LNCAP (cell line): ENCODE measurements around the gene POLR3E.

Source experiments
- TF ChIP-seq, protein P1 (sequence below): fragments of 450-650 bp; IDR thresholded peaks from 2 replicates; pipeline ENCODE4 v1.5.1; 2017; ENCODE audit warnings: mild to moderate bottlenecking

Gene POLR3E

DNA sequence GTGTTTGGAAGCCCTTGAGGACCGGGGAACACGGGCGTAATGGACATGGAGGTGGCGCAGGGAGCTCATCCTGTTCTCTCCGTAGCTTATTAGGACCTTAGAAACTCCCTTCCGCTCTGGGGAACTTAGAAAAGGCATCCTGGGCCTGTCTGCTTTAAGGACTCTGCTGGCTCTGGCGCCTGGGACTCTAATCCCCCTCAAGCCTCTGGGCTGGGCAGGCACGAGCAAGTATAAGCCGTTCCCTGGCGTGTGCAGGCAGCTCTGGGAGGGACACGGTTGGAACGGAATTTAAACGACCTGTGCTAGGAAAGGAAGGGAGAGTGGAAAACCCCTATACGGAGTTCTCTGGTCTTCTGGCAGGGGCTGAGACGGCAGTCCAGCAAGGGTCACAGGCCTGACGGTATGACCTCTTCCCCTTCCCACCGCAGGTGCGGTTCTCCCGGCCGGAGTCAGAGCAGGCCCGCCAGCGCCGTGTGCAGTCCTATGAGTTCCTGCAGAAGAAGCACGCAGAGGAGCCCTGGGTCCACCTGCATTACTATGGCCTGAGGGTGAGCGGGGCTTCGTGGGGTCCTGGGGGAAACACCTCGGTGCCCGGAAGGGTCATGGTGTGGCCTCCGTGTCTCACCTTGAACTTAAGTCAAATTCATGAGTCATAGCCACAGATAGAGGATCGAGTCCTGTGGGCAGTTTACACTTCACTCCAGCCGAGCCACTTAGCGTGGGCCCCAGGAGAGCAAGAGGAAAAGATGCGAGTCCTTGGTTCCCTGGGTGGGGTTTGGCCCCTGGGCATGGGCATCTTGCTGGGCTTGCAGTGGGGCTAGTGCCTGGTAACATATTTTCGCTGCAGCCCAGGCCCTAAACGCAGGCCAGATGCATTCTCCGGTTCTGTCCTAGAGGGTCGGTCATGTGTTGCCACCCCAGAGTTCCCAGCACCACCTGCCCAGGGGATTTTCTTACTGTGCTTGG is 17.7 kb downstream of the POLR3E start:
- TF ChIP-seq, protein P1, sequence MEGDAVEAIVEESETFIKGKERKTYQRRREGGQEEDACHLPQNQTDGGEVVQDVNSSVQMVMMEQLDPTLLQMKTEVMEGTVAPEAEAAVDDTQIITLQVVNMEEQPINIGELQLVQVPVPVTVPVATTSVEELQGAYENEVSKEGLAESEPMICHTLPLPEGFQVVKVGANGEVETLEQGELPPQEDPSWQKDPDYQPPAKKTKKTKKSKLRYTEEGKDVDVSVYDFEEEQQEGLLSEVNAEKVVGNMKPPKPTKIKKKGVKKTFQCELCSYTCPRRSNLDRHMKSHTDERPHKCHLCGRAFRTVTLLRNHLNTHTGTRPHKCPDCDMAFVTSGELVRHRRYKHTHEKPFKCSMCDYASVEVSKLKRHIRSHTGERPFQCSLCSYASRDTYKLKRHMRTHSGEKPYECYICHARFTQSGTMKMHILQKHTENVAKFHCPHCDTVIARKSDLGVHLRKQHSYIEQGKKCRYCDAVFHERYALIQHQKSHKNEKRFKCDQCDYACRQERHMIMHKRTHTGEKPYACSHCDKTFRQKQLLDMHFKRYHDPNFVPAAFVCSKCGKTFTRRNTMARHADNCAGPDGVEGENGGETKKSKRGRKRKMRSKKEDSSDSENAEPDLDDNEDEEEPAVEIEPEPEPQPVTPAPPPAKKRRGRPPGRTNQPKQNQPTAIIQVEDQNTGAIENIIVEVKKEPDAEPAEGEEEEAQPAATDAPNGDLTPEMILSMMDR = no peak

DNA sequence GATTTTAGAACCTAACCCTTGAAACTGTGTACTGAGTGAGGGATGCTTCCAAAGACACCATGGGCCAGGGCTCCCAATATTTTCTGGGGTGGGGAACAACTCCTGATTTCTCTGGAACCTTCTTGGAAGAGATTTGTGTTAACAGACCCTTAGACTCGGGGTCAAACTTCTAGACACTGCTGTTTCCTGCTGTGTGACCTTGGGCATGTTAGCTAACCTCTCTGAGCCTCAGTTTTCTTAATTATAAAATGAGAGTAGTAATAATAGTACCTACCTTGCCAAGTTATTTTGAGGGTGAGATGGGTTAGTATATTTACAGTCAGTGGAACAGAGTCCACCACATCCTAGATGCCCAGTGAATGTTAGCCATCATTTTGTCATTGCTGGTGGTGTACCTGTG is 18.8 kb downstream of the POLR3E start:
- TF ChIP-seq, protein P1 = no peak

GRCh38 chr16:22316411-22316811 is 19.2 kb downstream of the POLR3E start:
- TF ChIP-seq, protein P1 = no peak

DNA sequence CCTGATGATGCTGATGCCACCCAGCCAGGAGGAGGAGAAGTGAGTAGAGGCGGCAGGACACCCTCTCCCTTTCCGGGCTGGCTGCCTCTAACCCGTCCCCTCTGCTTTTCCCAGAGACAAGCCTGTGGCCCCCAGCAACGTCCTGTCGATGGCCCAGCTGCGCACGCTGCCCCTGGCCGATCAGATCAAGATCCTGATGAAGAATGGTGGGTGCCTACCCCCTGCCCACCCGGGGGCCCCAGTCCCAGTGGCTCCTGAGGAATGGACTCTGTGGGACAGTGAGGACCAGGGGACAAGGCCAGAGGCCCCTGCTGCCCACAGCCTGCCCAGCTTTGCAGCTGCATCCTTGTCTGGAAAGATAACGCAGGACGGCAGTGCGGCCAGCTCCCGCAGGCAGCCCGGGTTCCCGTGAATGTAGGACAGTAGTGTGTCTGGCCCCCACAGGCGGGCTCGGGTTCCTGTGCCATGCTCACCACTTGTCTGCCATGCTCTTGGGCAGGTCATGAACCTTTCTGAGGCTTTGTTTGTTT is 19.9 kb downstream of the POLR3E start:
- TF ChIP-seq, protein P1 = no peak

DNA sequence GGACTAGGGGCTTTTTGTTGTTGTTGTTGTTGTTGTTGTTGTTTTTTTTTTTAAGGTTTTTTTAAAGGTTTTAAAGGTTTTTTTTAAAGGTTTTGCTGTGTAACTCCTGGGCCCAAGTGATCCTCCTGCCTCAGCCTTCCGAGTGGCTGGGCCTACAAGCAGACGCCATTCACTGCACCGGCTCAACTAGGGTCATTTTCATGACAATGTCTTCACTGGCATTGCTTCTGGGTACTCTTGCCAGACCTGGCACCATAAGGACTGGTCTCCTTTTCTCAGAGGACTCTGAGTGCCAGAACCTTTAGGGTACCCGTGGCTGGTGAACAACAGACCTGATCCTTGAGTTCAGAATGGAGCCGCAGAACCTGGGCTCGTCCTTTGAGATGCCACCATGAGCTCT is 20.4 kb downstream of the POLR3E start:
- TF ChIP-seq, protein P1 = no peak

- TF ChIP-seq, protein P1 = peak; percentile 64
These were observed 21.6 kb downstream of the POLR3E start for GRCh38 chr16:22318690-22319358.

DNA sequence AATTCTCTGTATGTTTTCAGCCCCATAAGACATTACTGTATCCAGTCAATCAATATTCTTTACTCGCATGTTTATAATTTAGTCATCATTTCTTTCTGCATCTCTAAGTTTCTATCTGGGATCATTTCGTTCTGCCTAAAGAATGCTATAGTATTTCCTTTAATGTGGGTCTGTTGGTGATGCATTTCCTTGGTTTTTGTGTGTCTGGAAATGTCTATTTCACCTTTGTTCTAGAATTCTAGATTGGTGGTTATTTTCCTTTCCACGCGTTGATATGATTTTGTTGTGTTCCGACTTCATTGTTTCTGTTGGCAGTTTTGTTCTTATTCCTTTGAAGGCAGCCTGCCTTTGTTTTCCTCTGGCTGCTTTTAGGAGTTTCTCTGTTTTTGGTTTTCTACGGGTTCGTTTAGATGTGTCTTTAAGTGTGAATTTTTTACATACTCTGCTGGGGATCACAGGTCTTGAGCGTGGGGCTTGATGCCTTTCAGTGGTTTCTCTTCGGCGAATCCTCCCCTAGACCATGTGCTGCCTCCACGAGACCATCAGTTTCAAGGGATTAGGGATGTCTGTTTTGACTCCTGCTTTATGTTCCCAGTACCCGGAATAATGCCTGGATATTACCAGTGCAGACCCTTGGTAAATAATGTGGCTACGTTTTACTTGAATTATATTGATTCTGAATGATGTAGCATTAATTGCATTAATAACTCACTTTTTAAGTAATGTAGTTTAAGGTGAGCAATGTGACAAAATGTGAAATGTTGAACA is 23.5 kb downstream of the POLR3E start:
- TF ChIP-seq, protein P1 = no peak
